ENCODE results near the gene CACNA1E. TPM values are rescaled to one million over a fixed set of nuclear protein-coding genes. Genes with fewer than 3 reads are reported as not detected.

The CACNA1E gene
- total and polyA plus RNA-seq, 2 of the 4 experiments (the other 2 are of a cell fraction) = not detected

GRCh38 chr1:181669246-181669645, 185.9 kb downstream of the CACNA1E start:
- in situ Hi-C loops (cut with MboI; ENCODE audit: low sequenced_read_pairs) = no loop called here
- dilution Hi-C loops (cut with HindIII; ENCODE audit: low sequenced_read_pairs, unreplicated experiment) = no loop called here
- no peak overlapping the region for H3K14ac ChIP-seq (replicated peaks; ENCODE audit: low read depth, low read length)
- H4K5ac ChIP-seq (ENCODE audit: low read depth, low read length) = no peak overlapping the region
- no peak overlapping the region for H4K91ac ChIP-seq (ENCODE audit: insufficient read depth, low read depth, low read length)
- H3K27ac ChIP-seq (ENCODE audit: insufficient read depth, low read length) = no peak overlapping the region
- no peak overlapping the region for H2BK5ac ChIP-seq (ENCODE audit: low read depth, low read length, poor library complexity, severe bottlenecking)
- DNase-seq = no peak
- no peaks in the 10 kb centered on the region for H3K4me1 ChIP-seq (ENCODE audit: control insufficient read depth, insufficient read depth, low read length)
- no peaks in the 10 kb centered on the region for H3K9me1 ChIP-seq (ENCODE audit: insufficient read depth, low read length)
- ChIA-PET POLR2A (ENCODE audit: unreplicated experiment) (no interaction called here), CTCF (interaction anchor here (0.6 kb wide), 1 partner anchor 245 kb away, joined by 3 read pairs; no protein-coding TSS in a partner anchor)
- BruUV-seq (replicated peaks) = no TSS peak
- H3K9me3 ChIP-seq (ENCODE audit: control insufficient read depth, insufficient read depth, low read length) = peaks cover 4% of the 10 kb centered on the region
- no peak overlapping the region for H3K18ac ChIP-seq (ENCODE audit: low read depth, low read length)
- TF ChIP-seq CHD1 (IDR thresholded peaks at IDR 0.05; ENCODE audit: low read depth, low read length) (no peak), RCOR1 (IDR thresholded peaks at IDR 0.05; ENCODE audit: insufficient replicate concordance, low read length) (no peak), BHLHE40 (IDR thresholded peaks at IDR 0.05; ENCODE audit: low read depth, low read length) (no peak), MXI1 (IDR thresholded peaks at IDR 0.05; ENCODE audit: borderline replicate concordance, low read depth, low read length) (no peak), MAZ (IDR thresholded peaks at IDR 0.05; ENCODE audit: borderline replicate concordance, low read depth, low read length) (no peak), POLR2A (IDR thresholded peaks at IDR 0.05; ENCODE audit: low read depth, low read length) (no peak), FOS (IDR thresholded peaks at IDR 0.05; ENCODE audit: low read depth, low read length) (no peak), RFX5 (IDR thresholded peaks at IDR 0.05; ENCODE audit: low read depth, low read length) (no peak), NFE2L2 (IDR thresholded peaks at IDR 0.05; ENCODE audit: low read depth, low read length) (no peak), CEBPB (IDR thresholded peaks at IDR 0.05; ENCODE audit: low read depth, low read length) (no peak)
- no peak overlapping the region for H4K8ac ChIP-seq (ENCODE audit: low read depth in 2 of 2, low read length in 2 of 2)
- no peak overlapping the region for H2AFZ ChIP-seq (replicated peaks; ENCODE audit: low read length, poor library complexity)
- H2BK120ac ChIP-seq (ENCODE audit: low read depth, low read length) = no peak overlapping the region
- H3K9ac ChIP-seq (ENCODE audit: low read depth, low read length) = no peak overlapping the region
- 61% methylated on average over 3 of the region's 6 CpGs; no CpG with 5 or more reads in 1 of the 2 experiments for WGBS, 2 experiments (ENCODE audit: extremely low coverage in 2 of 2, insufficient read length in 1 of 2)
- no peak overlapping the region for H3K56ac ChIP-seq (ENCODE audit: extremely low read depth, insufficient read depth, low read length)
- no peak overlapping the region for H3K4me3 ChIP-seq (ENCODE audit: insufficient read depth, low read depth, low read length)
- ATAC-seq (ENCODE audit: low read depth) = no peak
- H2BK20ac ChIP-seq (ENCODE audit: low read depth, low read length) = no peak overlapping the region
- H3K79me1 ChIP-seq (ENCODE audit: low read depth in 1 of 2, low read length in 2 of 2) = no peaks in the 10 kb centered on the region
- no peak overlapping the region for H3K4me2 ChIP-seq (ENCODE audit: low read depth, low read length)
- H3K23ac ChIP-seq (ENCODE audit: low read depth, low read length) = no peak overlapping the region
- H3K4ac ChIP-seq (ENCODE audit: low read depth, low read length) = no peak overlapping the region
- H4K20me1 ChIP-seq (ENCODE audit: insufficient read depth, low read length) = no peaks in the 10 kb centered on the region
- intact Hi-C loops (cut with micrococcal nuclease) = no loop called here
- H2AK9ac ChIP-seq (replicated peaks; ENCODE audit: low read depth, low read length, poor library complexity) = no peak overlapping the region
- H2BK15ac ChIP-seq (ENCODE audit: low read depth, low read length) = no peak overlapping the region
- H2AK5ac ChIP-seq (ENCODE audit: low read depth, low read length) = no peak overlapping the region
- no peaks in the 10 kb centered on the region for H3K27me3 ChIP-seq (ENCODE audit: control insufficient read depth, insufficient read depth, low read length)
- H3K36me3 ChIP-seq (ENCODE audit: control insufficient read depth, insufficient read depth, low read length) = no peaks in the 10 kb centered on the region

All from IMR-90 (cell line).